GM21825 (cell line): ENCODE measurements around the gene XRCC1.
"Not testable (repeated sequence)": the region's sequence is repeated elsewhere in the genome, so short reads cannot be mapped to it uniquely, and the experiment has no call there.

ENCODE experiments used
- ATAC-seq: cut with Tn5 transposase; IDR thresholded peaks from one replicate; pipeline ENCODE4 v1.9.1; 2021; ENCODE audit warnings: mild to moderate bottlenecking, moderate library complexity; ENCODE audit not compliant: unreplicated experiment

The XRCC1 gene

DNA sequence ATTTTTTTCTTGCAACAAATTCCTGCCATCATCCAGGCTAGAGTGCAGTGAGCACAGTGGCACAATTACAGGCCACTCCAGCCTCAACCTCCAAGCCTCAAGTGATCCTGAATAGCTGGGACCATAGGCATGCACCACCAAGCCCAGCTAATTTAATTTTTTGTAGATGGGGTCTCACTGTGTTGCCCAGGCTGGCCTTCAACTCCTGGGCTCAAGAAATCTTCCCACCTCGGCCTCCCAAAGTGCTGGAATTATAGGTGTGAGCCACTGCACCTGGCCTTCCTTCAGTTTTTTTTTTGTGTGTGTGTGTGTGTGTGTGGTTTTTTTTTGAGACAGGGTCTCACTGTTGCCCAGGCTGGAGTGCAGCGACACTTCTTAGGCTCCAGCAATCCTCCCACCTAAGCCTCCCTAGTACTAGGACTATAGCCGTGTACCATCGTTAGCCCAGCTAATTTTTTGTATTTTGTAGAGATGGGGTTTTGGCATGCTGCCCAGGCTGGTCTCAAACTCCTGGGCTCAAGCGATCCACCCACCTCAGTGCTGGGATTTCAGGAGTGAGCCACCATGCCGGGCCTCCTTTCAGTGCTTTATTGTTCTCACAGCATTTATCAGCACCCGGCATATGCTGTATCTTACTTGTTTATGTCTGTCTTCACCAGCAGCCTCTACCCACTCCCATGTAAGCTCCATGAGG, 30.7 kb upstream of the XRCC1 start:
- ATAC-seq = no peak

DNA sequence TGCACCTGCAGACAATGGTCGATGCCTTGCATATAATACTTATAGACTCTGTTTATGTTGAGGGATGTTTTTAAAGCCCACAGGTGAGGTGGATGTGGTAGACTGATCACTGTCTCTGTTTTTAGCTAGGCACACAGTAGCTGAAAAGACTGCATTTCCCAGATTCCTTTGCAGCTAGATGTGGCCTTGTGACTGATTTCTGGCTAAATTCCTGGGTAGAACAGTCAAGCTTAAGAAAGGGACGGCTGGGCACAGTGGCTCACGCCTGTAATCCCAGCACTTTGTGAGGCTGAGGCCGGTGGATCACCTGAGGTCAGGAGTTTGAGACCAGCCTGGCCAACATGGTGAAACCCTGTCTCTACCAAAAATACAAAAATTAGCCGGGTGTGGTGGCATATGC, 25.0 kb upstream of the XRCC1 start:
- not testable (repeated sequence) for ATAC-seq

DNA sequence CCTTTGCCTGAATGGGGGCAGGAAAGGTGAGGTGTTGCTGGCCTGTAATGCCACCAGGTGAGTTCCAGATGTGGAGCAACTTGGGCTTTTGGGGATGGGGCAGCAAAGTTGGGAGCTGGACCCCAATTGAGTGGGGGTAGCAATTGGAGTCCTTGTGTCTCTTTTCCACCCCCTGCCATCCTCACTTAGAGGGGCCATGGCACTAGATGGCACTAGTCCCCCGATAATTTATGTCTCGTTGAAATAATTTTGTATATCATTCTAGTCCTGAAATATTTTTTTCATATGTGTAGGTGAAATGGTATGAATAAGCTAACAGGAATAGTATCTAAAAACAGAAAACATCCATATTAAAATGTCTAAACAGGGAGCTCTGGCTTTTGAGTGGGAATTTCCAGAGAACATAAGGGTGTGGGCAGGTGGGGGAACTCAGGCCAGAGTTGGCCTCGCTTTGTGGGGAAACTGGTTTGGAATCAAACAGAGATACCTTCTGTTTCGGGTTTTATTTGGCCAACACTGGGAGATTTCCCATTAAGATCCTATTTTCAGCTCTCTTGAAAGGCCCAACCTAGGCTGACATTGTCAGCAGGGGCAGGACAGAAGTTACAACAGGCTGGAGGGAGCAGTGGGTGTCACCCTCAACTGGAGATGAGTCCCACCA, 24.4 kb upstream of the XRCC1 start:
- no peak for ATAC-seq

DNA sequence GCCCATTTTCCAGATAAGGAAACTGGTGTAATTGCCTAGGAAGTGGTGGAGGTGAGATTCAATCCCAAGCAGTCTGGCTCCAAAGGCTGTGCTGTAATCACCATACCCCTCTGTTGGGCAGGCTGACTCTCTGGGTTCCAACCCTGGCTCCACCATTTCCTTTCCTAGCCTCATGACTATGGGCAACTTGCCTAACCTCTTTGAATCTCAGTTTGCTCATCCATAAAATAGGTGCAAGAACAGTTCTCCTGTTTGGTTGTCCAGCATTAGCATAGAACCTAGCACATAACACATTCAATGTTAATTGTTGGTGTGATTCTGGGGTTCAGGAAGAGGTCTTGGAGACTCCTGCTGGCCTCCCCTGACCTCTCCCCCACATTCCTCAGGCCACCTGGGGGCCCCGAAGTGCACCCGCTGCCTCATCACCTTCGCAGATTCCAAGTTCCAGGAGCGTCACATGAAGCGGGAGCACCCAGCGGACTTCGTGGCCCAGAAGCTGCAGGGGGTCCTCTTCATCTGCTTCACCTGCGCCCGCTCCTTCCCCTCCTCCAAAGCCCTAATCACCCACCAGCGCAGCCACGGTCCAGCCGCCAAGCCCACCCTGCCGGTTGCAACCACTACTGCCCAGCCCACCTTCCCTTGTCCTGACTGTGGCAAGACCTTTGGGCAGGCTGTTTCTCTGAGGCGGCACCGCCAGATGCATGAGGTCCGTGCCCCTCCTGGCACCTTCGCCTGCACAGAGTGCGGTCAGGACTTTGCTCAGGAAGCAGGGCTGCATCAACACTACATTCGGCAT, 23.3 kb upstream of the XRCC1 start:
- no peak for ATAC-seq

DNA sequence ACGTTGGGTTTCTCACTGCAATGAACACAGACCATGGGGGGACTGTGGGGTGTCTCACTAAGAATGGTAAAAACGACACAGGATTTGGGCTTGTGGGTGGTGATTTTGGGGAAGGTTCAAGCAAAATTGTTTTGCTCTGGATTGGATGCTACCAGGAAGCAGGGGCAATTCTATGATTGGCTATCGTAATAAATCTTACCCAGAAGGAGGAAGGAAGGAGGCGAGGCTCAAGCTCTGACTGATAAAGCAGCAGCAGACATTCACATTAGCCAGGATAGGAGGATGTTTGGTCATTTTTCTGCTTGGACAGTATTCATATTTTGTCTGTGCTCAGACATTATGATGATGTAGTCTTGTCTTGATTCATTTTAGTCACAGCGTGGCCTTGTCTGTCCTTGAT, 22.5 kb upstream of the XRCC1 start:
- ATAC-seq = no peak

DNA sequence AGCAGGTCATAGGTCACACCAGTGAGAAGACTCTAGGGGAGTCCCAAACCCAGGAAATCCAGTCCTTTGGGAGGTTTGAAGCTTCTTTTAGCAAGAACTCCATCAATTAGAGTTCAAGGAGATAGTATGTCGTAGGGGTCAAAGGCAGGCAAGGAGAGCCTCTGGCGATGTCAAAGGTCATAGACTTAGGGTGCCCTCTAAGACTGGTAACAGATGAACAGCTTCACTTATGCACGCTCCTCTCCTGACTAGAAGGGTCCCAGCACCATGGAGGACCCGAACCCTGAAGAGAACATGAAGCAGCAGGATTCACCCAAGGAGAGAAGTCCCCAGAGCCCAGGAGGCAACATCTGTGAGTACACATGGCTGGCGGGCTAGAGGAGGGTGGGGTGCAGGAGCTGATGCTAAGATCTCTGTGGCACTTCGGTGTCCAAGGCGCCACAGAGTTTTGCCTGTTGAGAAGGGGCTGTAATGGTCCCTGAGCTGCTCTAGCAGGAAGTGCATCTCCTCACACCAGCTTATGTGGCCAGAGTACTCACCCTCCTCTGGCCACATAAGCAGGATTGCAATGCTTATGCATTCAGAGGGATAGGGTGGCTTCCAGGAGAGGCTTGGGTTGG, 21.6 kb upstream of the XRCC1 start:
- no peak for ATAC-seq

DNA sequence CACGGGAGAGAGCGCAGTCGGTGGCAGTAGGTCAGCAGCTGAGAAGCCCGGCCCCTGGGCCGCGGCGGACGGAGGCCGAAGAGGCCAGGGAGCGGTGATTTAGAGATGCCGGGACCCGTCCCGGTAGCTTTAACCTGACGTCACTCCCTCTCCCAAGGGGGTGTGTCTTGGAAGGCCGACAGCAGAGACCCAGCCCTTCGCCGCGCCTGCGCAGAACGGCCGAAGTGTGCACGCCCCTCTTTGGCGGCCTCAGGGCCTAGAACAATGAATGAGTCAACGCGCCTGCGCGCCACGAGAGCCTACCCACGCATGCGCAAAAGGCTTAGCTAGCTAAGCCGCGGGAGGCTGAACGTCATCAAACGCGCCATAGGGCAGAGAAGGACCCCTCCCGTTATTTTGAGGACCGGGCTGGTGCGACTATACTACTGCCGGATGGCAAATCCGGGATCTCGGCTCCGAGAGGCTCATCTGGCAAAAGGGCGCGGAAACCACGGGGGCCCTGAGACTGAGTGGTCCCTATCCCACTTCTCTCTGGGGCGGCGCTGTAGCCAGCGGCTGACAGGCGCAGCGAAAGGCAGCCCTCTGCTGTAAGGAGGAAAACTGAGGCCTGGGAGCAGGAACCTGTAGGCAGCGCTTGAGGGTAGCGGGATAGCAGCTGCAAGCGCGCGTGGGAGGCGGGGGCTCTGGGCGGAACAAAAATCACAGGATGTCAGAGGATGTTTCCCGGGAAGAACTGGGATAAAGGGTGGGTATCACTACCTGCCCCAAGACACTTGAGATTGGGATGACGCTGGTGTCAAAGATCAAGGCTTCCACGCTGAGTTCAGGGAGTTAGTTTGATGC, 20.9 kb upstream of the XRCC1 start, which contains the start of the genes IRGQ and ZNF576:
Gene IRGQ (minus strand): TSS at position 136 of the 843 bp plus-strand sequence. CDS start 796 bp downstream, outside the sequence.
Gene ZNF576 (plus strand): TSS at position 597 of the 843 bp plus-strand sequence. CDS start 514 bp downstream, outside the sequence.
- ATAC-seq = peak; percentile 74

DNA sequence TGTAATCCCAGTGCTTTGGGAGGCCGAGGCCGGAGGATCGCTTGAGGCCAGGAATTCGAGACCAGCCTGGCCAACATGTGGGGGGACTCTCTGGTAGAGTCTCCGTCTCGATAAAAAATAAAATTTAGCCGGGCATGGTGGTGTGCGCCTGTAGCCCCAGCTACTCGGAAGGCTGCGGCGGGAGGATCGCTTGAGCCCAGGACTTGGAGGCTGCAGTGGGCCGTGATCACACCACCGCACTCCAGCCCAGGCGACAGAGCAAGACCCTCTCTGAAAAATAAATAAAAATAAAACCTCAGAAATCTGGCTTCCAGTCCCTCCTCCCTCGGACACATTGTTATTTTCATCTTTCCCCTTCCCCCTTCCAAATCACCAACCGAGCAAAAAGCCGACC, 20.3 kb upstream of the XRCC1 start:
- ATAC-seq = peak; percentile 2

DNA sequence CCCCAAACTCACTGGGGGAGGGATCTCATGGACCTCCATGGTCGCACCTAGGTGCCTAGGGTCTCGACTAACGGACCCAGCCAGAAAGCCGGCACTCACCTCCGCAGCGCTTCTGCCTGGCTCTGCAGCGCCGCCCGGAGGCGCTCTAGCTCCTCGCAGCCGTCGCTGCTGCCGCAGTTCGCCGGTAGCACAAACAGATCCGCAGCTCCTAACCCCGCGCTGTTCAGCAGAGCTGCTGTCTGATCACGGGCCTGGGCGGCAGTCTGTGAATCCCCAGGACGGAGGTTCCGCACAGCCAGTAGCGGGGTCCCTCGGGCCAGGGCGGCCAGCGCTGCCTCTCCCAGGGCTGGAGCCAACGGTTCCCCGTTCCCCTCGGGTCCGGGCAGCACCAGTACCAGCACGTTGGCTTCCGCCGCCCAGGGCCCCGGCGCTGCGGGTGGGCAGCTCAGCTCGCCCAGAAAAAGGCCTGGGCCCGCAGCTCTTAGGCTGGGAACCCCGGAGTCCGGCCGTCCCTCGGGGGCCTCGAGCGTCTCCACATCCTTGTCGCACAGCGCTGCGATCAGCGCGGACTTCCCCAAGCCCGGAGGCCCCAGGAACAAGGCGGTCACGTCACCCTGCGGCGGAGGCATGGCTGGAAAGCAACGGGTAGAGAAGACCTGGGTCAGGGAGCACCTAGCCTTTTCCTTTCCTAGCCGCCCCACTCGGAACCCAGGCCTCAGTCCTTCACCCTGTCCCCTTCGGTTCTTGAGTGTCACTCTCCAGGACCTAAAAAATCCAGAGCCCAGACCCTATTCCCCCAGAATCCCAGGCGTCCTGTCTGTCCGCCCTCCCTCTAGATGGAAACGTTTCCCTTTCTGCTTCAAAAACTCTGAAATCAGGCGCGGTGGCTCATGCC, 19.6 kb upstream of the XRCC1 start:
- ATAC-seq = peak; percentile 17

DNA sequence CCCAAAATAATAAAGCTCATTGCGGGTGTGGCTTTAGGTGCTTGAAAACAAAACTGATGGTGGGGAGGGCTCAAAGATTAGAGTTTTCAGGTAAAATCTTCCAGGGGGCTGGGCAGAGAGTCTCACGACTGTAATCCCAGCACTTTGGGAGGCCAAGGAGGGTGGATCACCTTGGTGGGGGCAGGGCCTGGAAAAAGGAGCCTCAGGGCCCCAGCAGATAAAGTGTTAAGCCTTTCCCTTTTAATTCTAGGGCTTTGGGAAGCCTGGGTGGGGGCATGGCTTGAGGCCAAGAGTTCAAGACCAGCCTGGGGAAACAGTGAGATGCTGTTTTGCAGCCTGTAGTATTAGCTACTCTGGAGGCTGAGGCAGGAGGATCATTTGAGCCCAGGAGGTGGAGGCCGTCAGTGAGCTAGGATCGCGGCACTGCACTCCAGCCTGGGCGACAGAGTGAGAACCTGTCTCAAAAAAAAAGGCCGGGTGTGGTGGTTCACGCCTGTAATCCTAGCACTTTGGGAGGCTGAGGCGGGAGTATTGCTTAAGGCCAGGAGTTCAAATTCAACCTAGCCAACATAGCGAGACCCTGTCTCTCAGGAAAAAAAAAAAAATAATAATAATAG, 18.9 kb upstream of the XRCC1 start:
- ATAC-seq = no peak

DNA sequence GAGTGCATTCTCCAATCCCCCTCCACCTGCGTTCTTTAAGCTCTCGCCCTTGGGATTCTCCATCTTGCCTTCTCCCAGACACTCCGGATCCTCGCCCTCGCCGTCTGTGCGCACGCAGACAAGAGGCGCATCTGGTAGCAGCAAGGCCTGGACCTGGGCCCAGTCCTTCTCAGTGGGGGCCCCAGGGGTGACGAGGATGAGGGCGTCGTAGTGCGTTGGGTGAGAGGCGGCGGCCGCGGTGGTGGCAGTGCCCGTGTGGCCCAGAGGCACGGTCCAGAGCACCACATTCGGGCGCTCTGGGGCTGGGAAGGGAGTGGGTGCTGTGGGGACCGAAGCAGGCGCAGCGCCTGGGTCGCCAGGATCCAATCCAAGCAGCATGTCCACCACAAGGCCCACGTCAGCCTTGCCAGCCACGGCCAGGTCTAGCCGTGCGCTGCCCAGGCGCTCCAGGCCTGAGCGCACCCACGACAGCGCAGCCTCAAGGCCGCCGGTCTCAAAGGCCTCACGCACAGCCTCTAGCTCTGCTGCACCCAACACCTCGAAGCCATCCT, 17.5 kb upstream of the XRCC1 start:
- no peak for ATAC-seq

DNA sequence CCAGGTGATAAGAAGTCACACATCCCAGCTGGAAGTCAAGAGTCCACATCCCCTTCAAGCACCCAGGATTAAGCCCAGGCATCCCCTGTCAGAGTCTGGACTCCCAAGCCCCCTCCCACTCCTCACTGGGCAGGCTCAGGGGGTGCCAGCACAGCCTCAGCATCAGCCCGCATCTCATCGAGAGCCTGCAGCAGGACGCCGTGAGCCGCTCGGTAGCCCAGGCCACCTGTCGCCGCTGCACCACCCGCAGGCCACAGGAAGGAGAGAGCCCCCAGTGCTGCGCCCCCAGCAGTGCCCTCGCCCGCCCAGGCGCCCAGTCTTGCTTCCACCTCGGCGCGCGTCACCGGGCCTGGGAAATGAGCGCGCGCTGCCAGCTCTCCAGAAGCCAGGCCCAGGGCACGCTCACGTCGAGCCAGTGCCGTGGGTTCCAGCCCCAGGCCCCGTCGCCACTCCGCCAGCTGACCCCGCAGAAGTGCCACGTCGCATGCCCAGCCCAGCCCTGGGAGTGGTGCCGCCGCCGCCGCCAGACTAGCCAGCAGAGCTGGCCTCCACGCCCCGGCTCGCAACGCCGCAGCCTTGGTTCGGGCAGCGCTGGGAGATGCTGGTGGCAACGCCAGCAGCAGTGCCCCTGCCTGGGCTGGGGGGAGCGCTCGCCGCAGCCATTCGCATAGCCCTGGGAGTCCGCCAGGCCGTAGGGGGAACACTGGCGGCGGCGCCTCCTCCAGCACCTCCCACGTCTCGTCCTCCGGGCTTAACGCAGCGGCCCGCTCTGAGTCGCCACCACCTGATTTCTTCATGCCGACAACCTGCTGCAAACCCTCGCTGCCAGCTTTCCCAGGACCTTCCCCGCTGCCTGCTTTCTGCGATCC, 16.8 kb upstream of the XRCC1 start:
- ATAC-seq = no peak

DNA sequence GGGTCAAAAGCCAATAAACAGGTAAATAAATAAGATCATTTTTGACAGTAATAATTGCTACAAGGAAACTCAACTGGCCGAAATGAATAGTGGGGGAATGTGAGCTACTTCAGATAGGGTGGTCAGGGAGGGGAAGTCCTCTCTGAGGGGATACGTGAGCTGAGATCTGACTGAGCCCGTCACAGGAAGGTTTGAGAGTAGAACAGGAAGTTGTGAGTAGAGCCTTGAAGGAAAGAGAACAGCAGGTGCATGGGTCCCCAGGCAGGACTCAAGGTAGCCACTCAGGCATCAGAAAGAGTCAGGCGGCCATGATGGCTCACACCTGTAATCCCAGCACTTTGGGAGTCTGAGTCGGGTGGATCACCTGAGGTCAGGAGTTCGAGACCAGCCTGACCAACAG, 14.4 kb upstream of the XRCC1 start:
- no peak for ATAC-seq

DNA sequence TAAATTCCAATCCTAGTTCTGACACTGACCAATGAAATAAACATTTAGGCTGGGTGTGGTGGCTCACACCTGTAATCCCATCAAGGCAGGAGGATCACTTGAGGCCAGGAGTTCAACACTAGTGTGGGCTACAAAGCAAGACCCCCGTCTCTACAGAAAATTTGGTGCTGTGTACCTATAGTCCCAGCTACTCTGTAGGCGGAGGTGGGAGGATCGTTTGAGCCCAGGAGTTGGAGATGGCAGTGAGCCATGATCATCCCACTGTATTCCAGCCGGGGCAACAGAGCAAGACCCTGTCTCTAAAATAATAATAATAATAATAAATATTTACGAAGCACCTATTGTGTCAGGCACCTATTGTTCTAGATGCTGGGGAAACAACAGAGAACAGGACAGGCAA, 13.9 kb upstream of the XRCC1 start:
- ATAC-seq = no peak

DNA sequence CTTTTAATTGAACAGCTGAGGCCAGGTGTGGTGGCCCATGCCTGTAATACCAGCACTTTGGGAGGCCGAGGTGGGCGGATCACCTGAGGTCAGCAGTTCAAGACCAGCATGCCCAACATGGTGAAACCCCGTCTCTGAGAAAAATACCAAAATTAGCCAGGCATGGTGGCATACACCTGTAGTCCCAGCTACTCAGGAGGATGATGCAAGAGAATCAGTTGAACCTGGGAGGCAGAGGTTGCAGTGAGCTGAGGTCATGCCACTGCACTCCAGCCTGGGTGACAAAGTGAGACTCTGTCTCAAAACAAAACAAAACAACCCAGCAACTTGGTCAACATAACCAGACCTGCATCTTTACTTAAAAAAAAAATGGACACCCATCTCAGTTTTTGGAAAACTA, 11.7 kb upstream of the XRCC1 start:
- ATAC-seq = not testable (repeated sequence)

DNA sequence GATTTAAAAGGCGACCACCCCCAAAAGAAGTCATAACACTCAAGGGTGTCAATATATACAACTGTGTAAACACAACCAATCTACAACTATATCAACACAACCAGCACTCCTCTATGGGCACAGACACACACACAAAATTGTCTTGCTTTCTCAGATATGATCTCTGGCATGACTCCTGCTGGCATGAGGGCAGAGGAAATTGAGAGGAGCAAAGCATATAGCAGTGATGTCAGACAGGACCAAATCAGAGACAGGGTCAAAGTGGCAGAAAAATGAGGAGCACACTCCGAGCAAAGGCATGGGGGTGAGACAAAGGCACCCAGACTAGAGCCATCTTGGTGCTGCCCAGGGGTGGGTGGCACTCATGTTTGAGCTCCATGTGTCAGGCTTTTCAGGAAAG, 11.0 kb upstream of the XRCC1 start:
- no peak for ATAC-seq

DNA sequence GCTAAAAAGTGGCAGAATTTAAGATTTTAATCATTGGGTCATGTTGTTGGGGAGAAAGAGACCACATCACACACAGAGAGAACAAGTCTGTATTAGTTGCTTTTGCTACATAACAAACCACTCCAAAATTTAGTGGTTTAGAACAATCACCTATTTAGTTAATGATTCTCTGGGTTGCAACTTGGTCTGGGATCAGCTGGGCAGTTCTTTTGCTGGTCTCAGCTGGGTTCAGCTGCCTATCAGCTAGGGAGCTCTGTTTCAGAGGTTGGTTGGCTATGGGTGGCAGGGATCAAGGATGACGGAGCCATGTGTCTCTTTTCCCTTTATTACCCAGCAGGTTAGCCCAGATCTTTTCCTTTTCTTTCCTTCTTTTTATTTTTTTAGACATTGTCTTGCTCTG, 9.2 kb upstream of the XRCC1 start:
- no peak for ATAC-seq

DNA sequence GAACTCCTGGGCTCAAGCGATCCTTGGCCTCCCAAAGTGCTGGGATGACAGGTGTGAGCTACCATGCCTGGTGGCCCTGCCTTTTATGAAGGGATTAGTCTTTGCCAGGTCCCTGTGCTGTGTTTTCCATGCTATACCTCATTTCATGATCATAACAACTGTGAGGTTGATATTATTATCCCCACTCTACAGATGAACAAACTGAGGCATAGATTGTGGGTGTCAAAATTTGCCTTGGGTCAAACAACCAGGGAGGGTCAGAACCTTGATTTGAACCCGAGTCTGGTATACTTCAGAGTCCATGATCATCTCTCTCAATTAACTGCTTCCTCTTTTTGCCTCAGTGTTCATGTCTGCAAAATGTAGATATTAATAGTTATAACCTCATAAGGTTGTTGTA, 7.2 kb upstream of the XRCC1 start:
- ATAC-seq = no peak
